WTC11 (cell line): ENCODE measurements around the gene LMF1.

Experiments
- CTCF ChIP-seq: fragments of 200-600 bp; IDR thresholded peaks from 2 replicates; pipeline ENCODE4 v1.8.0; 2022; ENCODE audit warnings: antibody characterized with exemption
- MAX ChIP-seq: sonication (generic); formaldehyde crosslinking; IDR thresholded peaks from 2 replicates; pipeline ENCODE4 v1.8.0; 2022; ENCODE audit warnings: mild to moderate bottlenecking, missing genetic modification reagents
- NFATC4 ChIP-seq: fragments of 250-450 bp; sonication (Bioruptor Pico); IDR thresholded peaks from 2 replicates; pipeline ENCODE4 v1.9.0; 2021; ENCODE audit warnings: mild to moderate bottlenecking
- NFE2L1 ChIP-seq: sonication (generic); formaldehyde crosslinking; IDR thresholded peaks from 2 replicates; pipeline ENCODE4 v1.8.1; 2023; ENCODE audit warnings: missing genetic modification reagents
- NR1H2 ChIP-seq: sonication (generic); formaldehyde crosslinking; IDR thresholded peaks from 2 replicates; pipeline ENCODE4 v1.9.0; 2021; ENCODE audit warnings: mild to moderate bottlenecking, moderate library complexity, missing genetic modification reagents
- PRRX2 ChIP-seq: fragments of 250-450 bp; sonication (Bioruptor Pico); IDR thresholded peaks from 2 replicates; pipeline ENCODE4 v1.8.0; 2021; ENCODE audit warnings: mild to moderate bottlenecking
- SP1 ChIP-seq: sonication (generic); formaldehyde crosslinking; conservative IDR thresholded peaks from 2 replicates; pipeline ENCODE4 v1.8.1; 2022; ENCODE audit warnings: missing genetic modification reagents
- TP53 ChIP-seq: sonication (generic); formaldehyde crosslinking; IDR thresholded peaks from 2 replicates; pipeline ENCODE4 v1.8.1; 2023; ENCODE audit warnings: mild to moderate bottlenecking, missing genetic modification reagents
- ZBTB21 ChIP-seq: sonication (generic); formaldehyde crosslinking; IDR thresholded peaks from 2 replicates; pipeline ENCODE4 v1.8.1; 2023; ENCODE audit warnings: mild to moderate bottlenecking, missing genetic modification reagents, borderline replicate concordance
- ZNF138 ChIP-seq: sonication (generic); formaldehyde crosslinking; conservative IDR thresholded peaks from 2 replicates; pipeline ENCODE4 v1.8.1; 2022; ENCODE audit warnings: mild to moderate bottlenecking, moderate library complexity, missing genetic modification reagents
- ZNF232 ChIP-seq: sonication (generic); formaldehyde crosslinking; IDR thresholded peaks from 2 replicates; pipeline ENCODE4 v1.8.0; 2022; ENCODE audit warnings: mild to moderate bottlenecking, missing genetic modification reagents
- TF ChIP-seq, protein P1 (sequence below): sonication (generic); formaldehyde crosslinking; IDR thresholded peaks from 2 replicates; pipeline ENCODE4 v1.8.0; 2022; ENCODE audit warnings: missing genetic modification reagents
- TF ChIP-seq, protein P2 (sequence below): sonication (generic); formaldehyde crosslinking; IDR thresholded peaks from 2 replicates; pipeline ENCODE4 v1.8.1; 2022; ENCODE audit warnings: mild to moderate bottlenecking, missing genetic modification reagents, moderate library complexity, borderline replicate concordance
- TF ChIP-seq, protein P3 (sequence below): sonication (generic); formaldehyde crosslinking; IDR thresholded peaks from 2 replicates; pipeline ENCODE4 v1.8.0; 2022; ENCODE audit warnings: mild to moderate bottlenecking, missing genetic modification reagents

DNA sequence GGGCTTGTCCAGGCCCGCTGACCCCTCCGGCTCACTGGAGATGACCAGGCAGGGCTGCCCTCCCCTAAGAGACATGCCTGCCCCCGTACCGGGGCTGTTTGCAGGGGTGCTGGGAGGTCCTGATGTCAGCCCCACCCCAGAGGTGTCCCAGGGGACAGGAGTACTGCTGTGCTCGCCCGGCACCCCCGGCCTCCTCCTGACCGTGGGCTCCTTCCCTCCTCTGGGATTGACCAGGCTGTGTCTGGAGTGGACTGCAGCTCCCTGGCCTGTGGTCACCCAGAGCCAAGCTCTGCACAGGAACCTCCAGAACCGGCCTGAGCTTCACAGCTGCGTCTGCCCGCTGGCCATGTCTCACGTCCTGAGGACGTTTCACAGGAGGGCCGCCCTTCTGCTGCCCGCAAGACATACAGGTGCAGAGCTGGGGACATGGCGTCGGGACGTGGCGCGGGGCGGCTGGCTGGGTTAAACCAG is 53.2 kb downstream of the LMF1 start:
- no peak for TF ChIP-seq CTCF
- TF ChIP-seq SP1, result no peak
- no peak for TF ChIP-seq MAX (CRISPR knock-in tag)
- no peak for TF ChIP-seq ZBTB21 (CRISPR knock-in tag)
- TF ChIP-seq, protein P1, sequence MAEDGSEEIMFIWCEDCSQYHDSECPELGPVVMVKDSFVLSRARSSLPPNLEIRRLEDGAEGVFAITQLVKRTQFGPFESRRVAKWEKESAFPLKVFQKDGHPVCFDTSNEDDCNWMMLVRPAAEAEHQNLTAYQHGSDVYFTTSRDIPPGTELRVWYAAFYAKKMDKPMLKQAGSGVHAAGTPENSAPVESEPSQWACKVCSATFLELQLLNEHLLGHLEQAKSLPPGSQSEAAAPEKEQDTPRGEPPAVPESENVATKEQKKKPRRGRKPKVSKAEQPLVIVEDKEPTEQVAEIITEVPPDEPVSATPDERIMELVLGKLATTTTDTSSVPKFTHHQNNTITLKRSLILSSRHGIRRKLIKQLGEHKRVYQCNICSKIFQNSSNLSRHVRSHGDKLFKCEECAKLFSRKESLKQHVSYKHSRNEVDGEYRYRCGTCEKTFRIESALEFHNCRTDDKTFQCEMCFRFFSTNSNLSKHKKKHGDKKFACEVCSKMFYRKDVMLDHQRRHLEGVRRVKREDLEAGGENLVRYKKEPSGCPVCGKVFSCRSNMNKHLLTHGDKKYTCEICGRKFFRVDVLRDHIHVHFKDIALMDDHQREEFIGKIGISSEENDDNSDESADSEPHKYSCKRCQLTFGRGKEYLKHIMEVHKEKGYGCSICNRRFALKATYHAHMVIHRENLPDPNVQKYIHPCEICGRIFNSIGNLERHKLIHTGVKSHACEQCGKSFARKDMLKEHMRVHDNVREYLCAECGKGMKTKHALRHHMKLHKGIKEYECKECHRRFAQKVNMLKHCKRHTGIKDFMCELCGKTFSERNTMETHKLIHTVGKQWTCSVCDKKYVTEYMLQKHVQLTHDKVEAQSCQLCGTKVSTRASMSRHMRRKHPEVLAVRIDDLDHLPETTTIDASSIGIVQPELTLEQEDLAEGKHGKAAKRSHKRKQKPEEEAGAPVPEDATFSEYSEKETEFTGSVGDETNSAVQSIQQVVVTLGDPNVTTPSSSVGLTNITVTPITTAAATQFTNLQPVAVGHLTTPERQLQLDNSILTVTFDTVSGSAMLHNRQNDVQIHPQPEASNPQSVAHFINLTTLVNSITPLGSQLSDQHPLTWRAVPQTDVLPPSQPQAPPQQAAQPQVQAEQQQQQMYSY (CRISPR knock-in tag), result no peak
- TF ChIP-seq NFATC4, result no peak
- TF ChIP-seq, protein P2, sequence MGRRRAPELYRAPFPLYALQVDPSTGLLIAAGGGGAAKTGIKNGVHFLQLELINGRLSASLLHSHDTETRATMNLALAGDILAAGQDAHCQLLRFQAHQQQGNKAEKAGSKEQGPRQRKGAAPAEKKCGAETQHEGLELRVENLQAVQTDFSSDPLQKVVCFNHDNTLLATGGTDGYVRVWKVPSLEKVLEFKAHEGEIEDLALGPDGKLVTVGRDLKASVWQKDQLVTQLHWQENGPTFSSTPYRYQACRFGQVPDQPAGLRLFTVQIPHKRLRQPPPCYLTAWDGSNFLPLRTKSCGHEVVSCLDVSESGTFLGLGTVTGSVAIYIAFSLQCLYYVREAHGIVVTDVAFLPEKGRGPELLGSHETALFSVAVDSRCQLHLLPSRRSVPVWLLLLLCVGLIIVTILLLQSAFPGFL (CRISPR knock-in tag), result no peak
- no peak for TF ChIP-seq ZNF138
- TF ChIP-seq PRRX2 (CRISPR knock-in tag), result no peak
- TF ChIP-seq TP53 (CRISPR knock-in tag), result no peak
- TF ChIP-seq NR1H2, result no peak
- no peak for TF ChIP-seq NFE2L1 (CRISPR knock-in tag)
- no peak for TF ChIP-seq ZNF232 (CRISPR knock-in tag)
- TF ChIP-seq, protein P3, sequence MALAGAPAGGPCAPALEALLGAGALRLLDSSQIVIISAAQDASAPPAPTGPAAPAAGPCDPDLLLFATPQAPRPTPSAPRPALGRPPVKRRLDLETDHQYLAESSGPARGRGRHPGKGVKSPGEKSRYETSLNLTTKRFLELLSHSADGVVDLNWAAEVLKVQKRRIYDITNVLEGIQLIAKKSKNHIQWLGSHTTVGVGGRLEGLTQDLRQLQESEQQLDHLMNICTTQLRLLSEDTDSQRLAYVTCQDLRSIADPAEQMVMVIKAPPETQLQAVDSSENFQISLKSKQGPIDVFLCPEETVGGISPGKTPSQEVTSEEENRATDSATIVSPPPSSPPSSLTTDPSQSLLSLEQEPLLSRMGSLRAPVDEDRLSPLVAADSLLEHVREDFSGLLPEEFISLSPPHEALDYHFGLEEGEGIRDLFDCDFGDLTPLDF, result no peak
